HepG2 (cell line): ENCODE measurements around the gene CCDC77. TPM values are rescaled to one million over a fixed set of nuclear protein-coding genes. Genes with fewer than 3 reads are reported as not detected.

Experiments
- CHD4 ChIP-seq: fragments of 200-600 bp; sonication (generic); IDR thresholded peaks from 2 replicates; pipeline ENCODE4 v1.7.0; 2017; ENCODE audit warnings: mild to moderate bottlenecking, low read length, borderline replicate concordance
- ELK4 ChIP-seq: sonication (generic); formaldehyde crosslinking; IDR thresholded peaks from 2 replicates; pipeline ENCODE4 v1.9.0; 2021; ENCODE audit warnings: missing genetic modification reagents, borderline replicate concordance
- FOXO4 ChIP-seq: sonication (generic); formaldehyde crosslinking; conservative IDR thresholded peaks from 2 replicates; pipeline ENCODE4 v1.8.1; 2023; ENCODE audit warnings: missing genetic modification reagents
- GABPA ChIP-seq, 2 experiments: IDR thresholded peaks; 2 replicates each; pipeline ENCODE4 v1.6.1; 2011 to 2016; ENCODE audit warnings: low read depth in 2 of 2, low read length in 1 of 2, missing biosample characterization in 1 of 2, missing genetic modification characterization in 1 of 2
- GFI1 ChIP-seq: sonication (generic); formaldehyde crosslinking; IDR thresholded peaks from 2 replicates; pipeline ENCODE4 v1.5.0; 2020; ENCODE audit warnings: missing genetic modification reagents, mild to moderate bottlenecking, borderline replicate concordance
- HIC2 ChIP-seq: sonication (generic); formaldehyde crosslinking; IDR thresholded peaks from 2 replicates; pipeline ENCODE4 v1.9.0; 2022; ENCODE audit warnings: low read depth, missing genetic modification reagents
- HNF4G ChIP-seq, 2 experiments: sonication (generic) in 1 of 2; formaldehyde crosslinking in 1 of 2; IDR thresholded peaks; 2 replicates each; pipeline versions ENCODE4 v1.4.0 to v1.6.1; 2011 to 2020; ENCODE audit warnings: borderline replicate concordance in 2 of 2, low read depth in 2 of 2, mild to moderate bottlenecking in 2 of 2, low read length in 1 of 2, missing genetic modification reagents in 1 of 2, moderate library complexity in 1 of 2
- ISL2 ChIP-seq: sonication (generic); formaldehyde crosslinking; IDR thresholded peaks from 2 replicates; pipeline ENCODE4 v1.5.0; 2020; ENCODE audit warnings: missing genetic modification reagents
- JUND ChIP-seq: sonication (generic); formaldehyde crosslinking; IDR thresholded peaks from 2 replicates; pipeline ENCODE4 v1.8.0; 2022; ENCODE audit warnings: mild to moderate bottlenecking, missing genetic modification reagents
- RNF219 ChIP-seq: sonication (generic); formaldehyde crosslinking; IDR thresholded peaks from 2 replicates; pipeline ENCODE4 v1.5.0; 2020; ENCODE audit warnings: mild to moderate bottlenecking, missing genetic modification reagents
- RXRA ChIP-seq: sonication (generic); formaldehyde crosslinking; IDR thresholded peaks from 2 replicates; pipeline ENCODE4 v1.5.1; 2020; ENCODE audit warnings: missing genetic modification reagents
- THAP7 ChIP-seq: sonication (generic); formaldehyde crosslinking; IDR thresholded peaks from 2 replicates; pipeline ENCODE4 v1.8.1; 2023; ENCODE audit warnings: mild to moderate bottlenecking, missing genetic modification reagents
- ZFP36L2 ChIP-seq: sonication (generic); formaldehyde crosslinking; IDR thresholded peaks from 2 replicates; pipeline ENCODE4 v1.4.0; 2020; ENCODE audit warnings: missing genetic modification reagents
- ZNF281 ChIP-seq: sonication (generic); formaldehyde crosslinking; IDR thresholded peaks from 2 replicates; pipeline ENCODE4 v1.4.0; 2020; ENCODE audit warnings: missing genetic modification reagents, borderline replicate concordance
- ZNF3 ChIP-seq: IDR thresholded peaks from 2 replicates; pipeline ENCODE4 v1.7.0; 2017; ENCODE audit warnings: inconsistent platforms
- ZNF570 ChIP-seq: sonication (generic); formaldehyde crosslinking; IDR thresholded peaks from 2 replicates; pipeline ENCODE4 v1.4.0; 2020; ENCODE audit warnings: mild to moderate bottlenecking, missing genetic modification reagents, borderline replicate concordance
- polyA plus RNA-seq, 8 experiments: library from polyadenylated mRNA; depleted of rRNA in 3 of 8; stranded (reverse) in 7 of 8; unstranded in 1 of 8; fragments of >200 nt; fragmentation: Illumina TruSeq in 4 of 8; extraction: Trizol in 4 of 8; gene quantifications; 2 replicates each; pipeline versions ENCODE4 v1.2.1 to v1.2.3, GENCODE V29; 2011 to 2016; ENCODE audit warnings: low read depth in 4 of 8, missing spikeins in 1 of 8, mixed read lengths in 1 of 8; ENCODE audit not compliant: insufficient read depth in 1 of 8
- total RNA-seq, 5 experiments: library from RNA; depleted of rRNA; stranded (reverse); fragments of >200 nt; fragmentation: Illumina TruSeq; extraction: Trizol; gene quantifications; 2 replicates each; pipeline ENCODE4 v1.2.3, GENCODE V29; 2016; ENCODE audit warnings: low read depth in 1 of 5

Gene CCDC77
- total and polyA plus RNA-seq, 2 of the 13 experiments (the other 11 are each of a cell fraction or from before 2014, with no cell fraction given) = 6.4 to 16.4 TPM

GRCh38 chr12:389142-390096, 12.0 kb upstream of the CCDC77 start, which contains the start of gene KDM5A (continued):
- peak; percentile 37; the same call in 1 of the 2 replicates for TF ChIP-seq ZNF281 (CRISPR knock-in tag)
- no peak for TF ChIP-seq HIC2
- no peak; the same call in 1 of the 2 replicates for TF ChIP-seq JUND
- TF ChIP-seq ELK4 = peak; percentile 35; the same call in 1 of the 2 replicates
- 0 out of 2 replicates have a peak, but pooled peaks have one; percentile 31 for TF ChIP-seq ZNF3 (CRISPR knock-in tag)
- no peak for TF ChIP-seq FOXO4 (CRISPR knock-in tag)
- no peak for TF ChIP-seq ISL2
- no peak for TF ChIP-seq CHD4
- no peak for TF ChIP-seq ZFP36L2
- 0 out of 2 replicates have a peak, but pooled peaks have one; percentile 21 for TF ChIP-seq GFI1 (CRISPR knock-in tag)
- TF ChIP-seq RXRA = peak; percentile 67
- TF ChIP-seq ZNF570 (CRISPR knock-in tag) = no peak
- peak; percentile 72 for TF ChIP-seq GABPA (IDR thresholded peaks at IDR 0.05; ENCODE audit: low read depth, low read length)
- peak; percentile 95 for TF ChIP-seq GABPA (CRISPR knock-in tag; IDR thresholded peaks at IDR 0.05; ENCODE audit: low read depth)
- no peak for TF ChIP-seq HNF4G (IDR thresholded peaks at IDR 0.05; ENCODE audit: borderline replicate concordance, low read depth, low read length)
- no peak for TF ChIP-seq HNF4G (CRISPR knock-in tag; IDR thresholded peaks at IDR 0.05; ENCODE audit: borderline replicate concordance, low read depth)
- no peak for TF ChIP-seq THAP7 (CRISPR knock-in tag)
- TF ChIP-seq RNF219 (CRISPR knock-in tag) = no peak
